Measurements from ENCODE around the gene TNFRSF9. TPM values are rescaled to one million over a fixed set of nuclear protein-coding genes. Genes with fewer than 3 reads are reported as not detected.

TNFRSF9 gene
- total and polyA plus RNA-seq, 2 of the 8 experiments (the other 6 are each of a cell fraction or from before 2014, with no cell fraction given): not detected

- no peak overlapping the region for H3K18ac ChIP-seq (ENCODE audit: extremely low read depth, low read length)
- DNase-seq (ENCODE audit: low read depth in 1 of 2, low spot score in 2 of 2) (no peak), FAIRE-seq (no peak)
- no peak overlapping the region for H3K9ac ChIP-seq (replicated peaks in 1 of 4; ENCODE audit: extremely low read depth in 1 of 4, low read depth in 3 of 4, low read length in 3 of 4)
- no peaks in the 10 kb centered on the region for H3K79me2 ChIP-seq (ENCODE audit: control insufficient read depth in 1 of 2, insufficient read depth in 2 of 2, low read length in 2 of 2)
- 90% methylated on average over 5 of the region's 5 CpGs; no CpG with 5 or more reads in 1 of the 2 experiments for WGBS, 2 experiments (ENCODE audit: extremely low coverage in 1 of 2, insufficient coverage in 1 of 2, insufficient read length in 1 of 2, insufficient replicate concordance in 2 of 2, low coverage in 1 of 2, low lambda C conversion rate in 2 of 2, missing lambda C conversion rate in 1 of 2)
- H3K14ac ChIP-seq (ENCODE audit: insufficient read length): no peak overlapping the region
- no peak overlapping the region for H3K4ac ChIP-seq (replicated peaks; ENCODE audit: insufficient read length, low read depth, low read length)
- no peak overlapping the region for H3K56ac ChIP-seq (replicated peaks; ENCODE audit: insufficient read length, low read depth, low read length)
- no peaks in the 10 kb centered on the region for H3K23me2 ChIP-seq (ENCODE audit: low read depth, low read length)
- H3K4me1 ChIP-seq (replicated peaks in 1 of 4; ENCODE audit: control insufficient read depth in 3 of 4, insufficient read depth in 4 of 4, low read length in 3 of 4): no peaks in the 10 kb centered on the region
- no peak overlapping the region for H2BK12ac ChIP-seq (ENCODE audit: low read depth, low read length)
- no peaks in the 10 kb centered on the region for H3K9me3 ChIP-seq (ENCODE audit: insufficient read depth in 2 of 2, low read depth in 1 of 2, low read length in 1 of 2)
- no peak overlapping the region for H3K4me3 ChIP-seq (ENCODE audit: extremely low read depth in 1 of 4, insufficient read depth in 2 of 4, low read depth in 3 of 4, low read length in 4 of 4)
- H3K23ac ChIP-seq (ENCODE audit: insufficient read length): no peak overlapping the region
- H2BK120ac ChIP-seq (replicated peaks; ENCODE audit: low read depth, low read length): no peak overlapping the region
- H2AFZ ChIP-seq (ENCODE audit: low read length): no peak overlapping the region
- CTCF ChIA-PET (ENCODE audit: partially characterized antibody): interaction anchor here (0.6 to 1.4 kb wide), 4 partner anchors 22 to 253 kb away, joined by 3 read pairs; no protein-coding TSS in a partner anchor
- no peak overlapping the region for H3K27ac ChIP-seq (ENCODE audit: low read depth, low read length)
- POLR2A ChIA-PET (ENCODE audit: partially characterized antibody): interaction anchor here (0.9 kb wide), 1 partner anchor 42 kb away, joined by 3 read pairs; the partner anchor contains the start of gene PARK7
- no peak overlapping the region for H3K4me2 ChIP-seq (ENCODE audit: insufficient read depth in 1 of 2, low read depth in 2 of 2, low read length in 2 of 2)
- no peak overlapping the region for H4K8ac ChIP-seq (ENCODE audit: extremely low read depth, insufficient read depth, low read length)
- H2BK5ac ChIP-seq (ENCODE audit: low read depth, low read length): no peak overlapping the region
- H3K79me1 ChIP-seq (ENCODE audit: low read depth, low read length): no peaks in the 10 kb centered on the region
- no peak overlapping the region for H2AK5ac ChIP-seq (ENCODE audit: low read depth, low read length)
- H4K20me1 ChIP-seq (replicated peaks in 1 of 2; ENCODE audit: control insufficient read depth in 1 of 2, insufficient read depth in 2 of 2, low read length in 2 of 2): no peaks in the 10 kb centered on the region
- no peak overlapping the region for H2BK20ac ChIP-seq (ENCODE audit: low read length)
- H3K27me3 ChIP-seq (replicated peaks in 1 of 4; ENCODE audit: control insufficient read depth in 3 of 4, extremely low read depth in 1 of 4, insufficient read depth in 3 of 4, low read length in 3 of 4): no peaks in the 10 kb centered on the region
- no peak overlapping the region for H4K5ac ChIP-seq (ENCODE audit: insufficient read length, low read depth, low read length)
- no peaks in the 10 kb centered on the region for H3K36me3 ChIP-seq (ENCODE audit: control insufficient read depth in 2 of 4, insufficient read depth in 4 of 4, low read length in 3 of 4)
- H4K91ac ChIP-seq (replicated peaks; ENCODE audit: insufficient read length, low read length): no peak overlapping the region
- no peak overlapping the region for H2BK15ac ChIP-seq (ENCODE audit: low read length)
- TF ChIP-seq ASH2L (IDR thresholded peaks at IDR 0.05; ENCODE audit: low read length) (no peak), EZH2 (IDR thresholded peaks at IDR 0.05; ENCODE audit: low read depth, low read length, severe bottlenecking) (no peak), HDAC2 (IDR thresholded peaks at IDR 0.05; ENCODE audit: borderline replicate concordance in 1 of 2, low read depth in 2 of 2, low read length in 2 of 2) (no peak), CBX8 (IDR thresholded peaks at IDR 0.05; ENCODE audit: borderline replicate concordance, low read depth, low read length) (no peak), KDM4A (IDR thresholded peaks at IDR 0.05; ENCODE audit: low read depth, low read length, severe bottlenecking) (no peak), SIRT6 (IDR thresholded peaks at IDR 0.05; ENCODE audit: low read length) (no peak)
Observed at GRCh38 chr1:7919880-7920279, 20.8 kb downstream of the TNFRSF9 start.

All from H1 (cell line).